A549 treated with AZD9567 at 1 μM for 4 hours (cell line): ENCODE results near the gene MZT2B. TPM values are rescaled to one million over a fixed set of nuclear protein-coding genes. Genes with fewer than 3 reads are reported as not detected.

Experiments
- total RNA-seq: library from RNA; stranded (reverse); fragments of 200-300 nt; extraction: Qiagen RNA extraction; gene quantifications from 5 replicates; pipeline ENCODE4 v1.2.3, GENCODE V29; 2022; ENCODE audit not compliant: insufficient read depth

Gene MZT2B
- 201 to 465 TPM (median 420 TPM) in 5 replicates for total RNA-seq

GRCh38 chr2:130181880-130182682 is at the start of gene MZT2B:
Gene MZT2B (plus strand): TSS chr2:130182262. CDS start chr2:130182283, 21 bp downstream.

GRCh38 chr2:130145006-130145414 is 37.1 kb upstream of the MZT2B start, which contains the start of gene CCDC74B:
Gene CCDC74B (minus strand): TSS chr2:130145112. CDS start chr2:130144996, 116 bp downstream.

DNA sequence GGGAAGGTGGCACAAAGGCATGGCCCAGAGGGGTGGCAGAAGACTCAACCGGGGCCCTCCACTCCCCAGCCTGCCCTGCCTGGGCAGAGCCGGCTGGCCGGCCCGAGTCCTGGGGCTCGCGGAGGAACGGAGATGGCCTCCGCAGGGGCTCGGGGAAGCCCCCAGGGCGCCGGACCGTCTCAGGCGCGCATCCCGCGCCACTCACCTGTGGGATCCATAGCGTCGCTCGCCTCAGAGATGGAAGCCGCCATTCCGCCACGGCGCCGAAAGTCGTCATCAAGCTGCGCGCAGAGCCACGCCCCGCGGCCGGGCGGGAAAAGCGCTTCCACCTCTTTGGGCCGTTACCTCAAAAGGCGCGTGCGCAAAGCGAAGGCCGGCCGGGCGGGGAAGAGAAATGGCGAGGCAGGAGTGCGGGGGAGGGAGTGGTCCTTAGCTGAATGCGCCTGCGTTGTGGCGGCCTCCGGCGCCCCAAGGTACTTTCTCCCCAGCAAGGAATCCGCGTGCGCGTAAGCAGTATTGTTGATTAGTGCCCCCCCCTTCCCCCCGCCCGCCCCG is 660 bp upstream of the MZT2B start, which contains the start of gene SMPD4:
SMPD4 (minus strand) TSS at position 278 of the 555 bp plus-strand sequence. CDS start 5,010 bp downstream, outside the sequence.

GRCh38 chr2:130198343-130198742 is 16.3 kb downstream of the MZT2B start, which contains the start of gene TUBA3E:
Gene TUBA3E (minus strand): TSS chr2:130198439. CDS start chr2:130198360, 79 bp downstream.

Other genes with a start within 250 kb of the MZT2B start
- not detected in 5 replicates for gene RAB6C, start 202.6 kb upstream of the MZT2B start, total RNA-seq
- 0.02 TPM in 1 of 5 replicates, not detected in the others for gene POTEF, start 53.0 kb upstream of the MZT2B start, total RNA-seq
- 5.4 to 7.1 TPM (median 6.3 TPM) in 5 replicates for gene CCDC74B, start 37.1 kb upstream of the MZT2B start, total RNA-seq
- 75.1 to 81.1 TPM (median 78.8 TPM) in 5 replicates for gene SMPD4, start 660 bp upstream of the MZT2B start, total RNA-seq
- gene TUBA3E, start 16.2 kb downstream of the MZT2B start, total RNA-seq = 2.0 to 2.9 TPM (median 2.9 TPM) in 4 of 5 replicates, not detected in the other
- 163 to 189 TPM (median 184 TPM) in 5 replicates for gene IMP4, start 160.6 kb downstream of the MZT2B start, total RNA-seq
- 29.0 to 31.1 TPM (median 30.7 TPM) in 5 replicates for gene PTPN18, start 173.8 kb downstream of the MZT2B start, total RNA-seq